Activated CD8-positive, alpha-beta memory T cell treated with anti-CD3 and anti-CD28 coated beads for 1 hour (primary cell): ENCODE data around the gene UPK3BL2.
"Not testable (repeated sequence)": the region's sequence is repeated elsewhere in the genome, so short reads cannot be mapped to it uniquely, and the experiment has no call there.

Experiments used
- DNase-seq, 2 donors: peaks; one replicate each; pipeline ENCODE4 v3.0.0-alpha.2; 2020; ENCODE audit warnings: low read depth in 1 of 2; ENCODE audit errors: extremely low read depth in 1 of 2

Gene UPK3BL2

DNA sequence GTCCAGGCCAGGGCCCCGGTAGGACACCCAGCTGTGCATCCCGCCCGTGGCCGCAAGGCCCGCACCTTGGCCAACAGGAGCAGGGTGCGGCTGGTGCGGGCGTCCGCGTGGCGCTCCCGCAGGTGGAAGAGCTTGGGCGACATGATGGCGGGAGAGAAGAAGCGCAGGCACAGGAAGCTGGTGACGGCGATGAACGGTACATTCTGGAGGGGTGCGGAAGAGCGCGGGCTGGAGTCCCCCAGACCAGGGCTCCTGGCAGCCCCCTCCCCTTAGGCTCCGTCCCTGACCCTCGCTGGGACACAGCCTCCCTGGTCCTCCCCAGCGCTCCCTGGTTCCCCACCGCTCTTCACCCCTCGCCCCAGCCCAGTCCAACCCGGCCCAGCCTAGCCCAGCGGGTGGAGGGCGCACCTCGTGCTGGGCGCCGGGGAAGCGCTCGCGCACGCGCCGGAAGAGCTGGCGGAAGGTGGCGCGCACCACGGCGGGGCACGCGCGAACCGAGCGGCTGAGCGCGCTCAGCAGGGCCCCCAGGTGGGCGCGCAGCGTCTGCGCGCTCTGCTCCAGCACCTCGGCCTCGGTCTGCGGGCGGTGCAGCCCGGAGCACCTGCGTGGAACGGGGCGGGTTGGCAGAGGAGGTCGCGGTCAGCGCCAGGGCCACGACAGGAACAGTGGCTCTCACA is 48.9 kb downstream of the UPK3BL2 start:
- not testable (repeated sequence) for DNase-seq

- not testable (repeated sequence) for DNase-seq
Measured at GRCh38 chr7:102494026-102494425, 49.5 kb downstream of the UPK3BL2 start.

DNA sequence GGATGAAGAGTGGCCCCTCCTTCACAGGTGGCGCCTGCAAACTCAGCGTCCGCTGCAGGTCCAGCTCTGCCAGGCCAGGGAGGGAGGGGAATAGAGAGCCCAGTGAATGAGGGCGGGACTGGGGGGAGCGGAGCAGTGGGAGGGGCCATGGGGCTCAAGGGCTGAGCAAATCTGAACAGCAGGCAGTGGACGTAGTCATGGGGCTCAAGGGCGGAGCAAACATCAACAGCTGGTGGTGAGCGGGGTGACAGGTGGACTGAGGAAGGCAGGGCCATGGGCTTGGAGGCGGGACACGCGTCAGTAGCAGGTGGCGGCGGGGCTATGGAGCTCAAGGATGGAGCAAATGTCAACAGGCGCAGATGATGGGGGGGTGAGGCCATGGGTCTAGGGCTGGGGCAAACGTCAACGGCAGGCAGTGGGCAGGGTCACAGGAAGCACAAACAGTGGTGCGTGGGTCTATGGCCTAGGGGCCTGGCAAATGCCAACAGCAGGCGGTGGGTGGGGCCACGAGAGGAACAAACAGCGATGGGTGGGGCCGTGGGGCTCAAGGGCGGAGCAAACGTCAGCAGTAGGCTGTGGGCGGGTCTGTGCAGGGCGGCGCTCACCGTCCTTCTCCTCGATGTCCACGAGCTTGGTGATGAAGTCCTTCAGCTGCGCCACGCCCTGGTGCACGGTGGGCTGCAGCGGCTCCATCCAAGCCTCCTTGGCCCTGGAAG is 50.1 kb downstream of the UPK3BL2 start:
- not testable (repeated sequence) for DNase-seq

GRCh38 chr7:102490529-102491075 is 52.9 kb downstream of the UPK3BL2 start:
- not testable (repeated sequence) for DNase-seq
